Astrocyte (in vitro differentiated cells and primary cell): ENCODE measurements around the gene SLC27A3. TPM values are rescaled to one million over a fixed set of nuclear protein-coding genes. Genes with fewer than 3 reads are reported as not detected.

Experiments used
- DNase-seq: peaks from one replicate; pipeline ENCODE4 v3.0.0-alpha.2; 2010; ENCODE audit warnings: low read depth
- FAIRE-seq: peaks from 2 replicates; lab custom pipeline; 2011; peaks lifted over from hg19 to GRCh38; lab: Jason Lieb, UNC
- H2AFZ ChIP-seq: 2 replicates; pipeline ENCODE4 v1.6.0; 2012; ENCODE audit warnings: low read depth, low read length, inconsistent platforms
- H3K27ac ChIP-seq: 2 replicates; pipeline ENCODE4 v1.5.1; 2011; ENCODE audit warnings: low read depth, low read length, inconsistent platforms
- H3K27me3 ChIP-seq: 2 replicates; pipeline ENCODE4 v1.6.0; 2011; ENCODE audit warnings: low read length, inconsistent platforms; ENCODE audit not compliant: insufficient read depth
- H3K36me3 ChIP-seq: 2 replicates; pipeline ENCODE4 v1.5.1; 2011; ENCODE audit warnings: low read length, inconsistent platforms; ENCODE audit not compliant: insufficient read depth
- H3K4me1 ChIP-seq: 2 replicates; pipeline ENCODE4 v1.5.1; 2011; ENCODE audit warnings: low read length, inconsistent platforms; ENCODE audit not compliant: insufficient read depth
- H3K4me2 ChIP-seq: 2 replicates; pipeline ENCODE4 v1.6.0; 2012; ENCODE audit warnings: low read length, inconsistent platforms
- H3K4me3 ChIP-seq: 2 replicates; pipeline ENCODE4 v1.5.1; 2011; ENCODE audit warnings: low read depth, mild to moderate bottlenecking, low read length, inconsistent platforms; ENCODE audit not compliant: insufficient read depth
- H3K79me2 ChIP-seq: 2 replicates; pipeline ENCODE4 v1.6.0; 2012; ENCODE audit warnings: mild to moderate bottlenecking, low read length, inconsistent platforms; ENCODE audit not compliant: insufficient read depth
- H3K9ac ChIP-seq: 2 replicates; pipeline ENCODE4 v1.6.0; 2012; ENCODE audit warnings: mild to moderate bottlenecking, low read length, inconsistent platforms
- H3K9me3 ChIP-seq: 2 replicates; pipeline ENCODE4 v1.5.1; 2012; ENCODE audit warnings: low read depth, mild to moderate bottlenecking, low read length, inconsistent platforms; ENCODE audit not compliant: insufficient read depth
- H4K20me1 ChIP-seq: 2 replicates; pipeline ENCODE4 v1.6.0; 2012; ENCODE audit warnings: low read length, inconsistent platforms; ENCODE audit not compliant: insufficient read depth
- H3K27ac Mint-ChIP-seq: one replicate; pipeline ENCODE4 v1.8.0; 2021; ENCODE audit warnings: mild to moderate bottlenecking, mixed read lengths; ENCODE audit not compliant: unreplicated experiment
- H3K27me3 Mint-ChIP-seq: one replicate; pipeline ENCODE4 v1.8.0; 2021; ENCODE audit warnings: low read depth, mixed read lengths; ENCODE audit not compliant: unreplicated experiment
- H3K36me3 Mint-ChIP-seq: one replicate; pipeline ENCODE4 v1.8.0; 2021; ENCODE audit warnings: low read depth, mixed read lengths; ENCODE audit not compliant: unreplicated experiment
- H3K4me1 Mint-ChIP-seq: one replicate; pipeline ENCODE4 v1.8.0; 2021; ENCODE audit warnings: low read depth, mixed read lengths; ENCODE audit not compliant: unreplicated experiment
- H3K4me3 Mint-ChIP-seq: one replicate; pipeline ENCODE4 v1.8.0; 2021; ENCODE audit warnings: mild to moderate bottlenecking, moderate library complexity, mixed read lengths; ENCODE audit not compliant: unreplicated experiment
- H3K9me3 Mint-ChIP-seq: one replicate; pipeline ENCODE4 v1.8.0; 2021; ENCODE audit warnings: mild to moderate bottlenecking, mixed read lengths; ENCODE audit not compliant: unreplicated experiment
- EZH2 ChIP-seq: IDR thresholded peaks from 2 replicates; pipeline ENCODE4 v1.6.1; 2012; ENCODE audit warnings: mild to moderate bottlenecking, low read length, inconsistent platforms; ENCODE audit not compliant: insufficient read depth
- total RNA-seq: library from RNA; stranded (reverse); gene quantifications from 2 replicates; pipeline ENCODE4 v1.2.1, GENCODE V29; 2021
- TF ChIP-seq, protein P1 (sequence below): IDR thresholded peaks from 2 replicates; pipeline ENCODE4 v1.5.1; 2011; ENCODE audit warnings: low read depth, mild to moderate bottlenecking, inconsistent platforms, low read length, moderate library complexity; ENCODE audit not compliant: insufficient read depth

Gene SLC27A3
- total RNA-seq, 1 donor from 2014 or later: 5.9 TPM

DNA sequence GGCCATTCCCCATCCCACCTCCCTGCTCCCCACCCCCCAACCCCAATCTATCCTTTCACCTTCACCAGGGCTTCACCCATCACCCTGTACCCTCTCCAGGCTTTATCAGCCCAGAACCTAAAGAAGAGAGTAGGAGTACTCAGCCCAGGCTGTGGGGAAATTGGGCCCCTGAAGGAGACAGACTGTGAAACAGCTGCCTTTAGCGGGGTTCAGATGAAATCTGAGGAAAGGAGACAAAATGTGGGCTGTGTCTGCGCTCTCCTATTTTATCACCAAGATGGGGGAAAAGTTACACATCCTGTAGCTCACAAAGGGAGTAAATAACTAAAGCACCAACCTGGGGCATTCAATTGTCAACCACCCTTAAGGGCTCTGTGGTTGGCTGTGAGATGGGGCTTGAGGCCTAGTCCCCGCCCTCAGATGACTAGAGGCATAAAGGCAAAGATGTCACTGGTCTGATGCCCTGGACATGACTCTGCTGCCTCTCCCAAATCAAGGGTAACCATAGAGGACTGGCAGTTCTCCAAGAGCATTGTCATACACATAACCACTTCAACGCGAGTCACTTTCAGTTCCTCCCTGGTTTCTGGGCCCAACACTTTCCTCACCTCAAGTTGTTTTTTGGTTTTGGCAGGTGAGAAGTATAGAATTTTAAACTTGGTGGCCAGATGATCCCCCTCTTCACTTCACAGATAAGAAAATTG, 30.0 kb downstream of the SLC27A3 start:
- H3K4me3 Mint-ChIP-seq: no peak overlapping the region
- no peaks in the 10 kb centered on the region for H3K27me3 Mint-ChIP-seq
- DNase-seq (peak; percentile 56), FAIRE-seq (no peak)
- Histone ChIP-seq H3K4me2 (no peak overlapping the region), H3K36me3 (peaks cover 27% of the 10 kb centered on the region), H3K27ac (no peak overlapping the region), H4K20me1 (peaks cover 11% of the 10 kb centered on the region), H3K4me3 (no peak overlapping the region), H3K27me3 (no peaks in the 10 kb centered on the region), H2AFZ (no peak overlapping the region), H3K9me3 (no peaks in the 10 kb centered on the region), H3K9ac (no peak overlapping the region), H3K79me2 (no peaks in the 10 kb centered on the region), H3K4me1 (peaks cover 8% of the 10 kb centered on the region)
- peak overlapping the region; percentile 21 for H3K27ac Mint-ChIP-seq
- TF ChIP-seq, protein P1, sequence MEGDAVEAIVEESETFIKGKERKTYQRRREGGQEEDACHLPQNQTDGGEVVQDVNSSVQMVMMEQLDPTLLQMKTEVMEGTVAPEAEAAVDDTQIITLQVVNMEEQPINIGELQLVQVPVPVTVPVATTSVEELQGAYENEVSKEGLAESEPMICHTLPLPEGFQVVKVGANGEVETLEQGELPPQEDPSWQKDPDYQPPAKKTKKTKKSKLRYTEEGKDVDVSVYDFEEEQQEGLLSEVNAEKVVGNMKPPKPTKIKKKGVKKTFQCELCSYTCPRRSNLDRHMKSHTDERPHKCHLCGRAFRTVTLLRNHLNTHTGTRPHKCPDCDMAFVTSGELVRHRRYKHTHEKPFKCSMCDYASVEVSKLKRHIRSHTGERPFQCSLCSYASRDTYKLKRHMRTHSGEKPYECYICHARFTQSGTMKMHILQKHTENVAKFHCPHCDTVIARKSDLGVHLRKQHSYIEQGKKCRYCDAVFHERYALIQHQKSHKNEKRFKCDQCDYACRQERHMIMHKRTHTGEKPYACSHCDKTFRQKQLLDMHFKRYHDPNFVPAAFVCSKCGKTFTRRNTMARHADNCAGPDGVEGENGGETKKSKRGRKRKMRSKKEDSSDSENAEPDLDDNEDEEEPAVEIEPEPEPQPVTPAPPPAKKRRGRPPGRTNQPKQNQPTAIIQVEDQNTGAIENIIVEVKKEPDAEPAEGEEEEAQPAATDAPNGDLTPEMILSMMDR: no peak
- TF ChIP-seq EZH2: no peak
- no peaks in the 10 kb centered on the region for H3K9me3 Mint-ChIP-seq
- peaks cover 7% of the 10 kb centered on the region for H3K4me1 Mint-ChIP-seq
- peaks cover 16% of the 10 kb centered on the region for H3K36me3 Mint-ChIP-seq

DNA sequence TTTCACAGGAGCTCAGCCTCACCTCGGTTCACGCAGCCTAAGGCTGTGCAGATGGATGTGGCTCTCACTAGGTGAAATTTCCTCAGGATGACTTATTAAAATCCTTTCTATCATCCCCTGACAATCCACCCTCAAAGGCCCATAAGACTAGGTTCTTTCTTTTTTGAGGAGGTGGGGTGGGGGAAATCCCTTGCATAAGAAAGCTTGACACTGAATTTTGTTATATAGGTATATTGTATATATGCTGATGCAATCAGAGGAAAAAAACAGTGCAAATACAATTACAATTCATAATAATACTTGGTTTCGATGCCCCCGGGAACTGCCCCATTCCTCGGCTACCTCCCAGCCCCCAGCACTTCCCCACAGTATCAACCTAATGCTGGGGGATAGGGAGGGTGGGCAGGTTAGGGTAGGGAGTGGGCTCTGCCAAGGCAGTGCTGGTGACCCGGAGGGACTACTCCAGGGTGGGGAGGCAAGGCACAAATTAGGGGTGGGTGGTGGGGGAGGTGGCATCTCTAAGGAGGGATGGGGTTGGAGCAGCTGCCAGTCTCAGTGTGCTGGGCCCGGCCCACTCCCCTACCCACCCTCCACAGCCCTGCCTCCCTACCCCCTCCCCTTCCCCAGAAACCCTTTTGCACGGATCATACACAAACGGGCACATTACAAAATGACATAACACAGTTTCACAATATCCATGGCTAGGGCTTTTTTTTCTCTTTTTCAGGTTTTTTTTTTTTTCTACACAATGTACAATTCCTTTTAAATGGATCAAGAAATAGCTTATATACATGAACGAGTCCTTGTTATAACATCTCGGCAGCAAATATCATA, 30.9 kb downstream of the SLC27A3 start:
- no peak for DNase-seq
- Histone ChIP-seq H3K27me3 (no peaks in the 10 kb centered on the region), H3K79me2 (no peaks in the 10 kb centered on the region), H3K9ac (no peak overlapping the region), H2AFZ (no peak overlapping the region), H3K4me2 (no peak overlapping the region), H3K4me1 (peaks cover 8% of the 10 kb centered on the region), H3K36me3 (peaks cover 29% of the 10 kb centered on the region), H3K9me3 (no peaks in the 10 kb centered on the region), H3K4me3 (no peak overlapping the region), H3K27ac (no peak overlapping the region), H4K20me1 (peaks cover 11% of the 10 kb centered on the region)
- no peaks in the 10 kb centered on the region for H3K9me3 Mint-ChIP-seq
- no peaks in the 10 kb centered on the region for H3K27me3 Mint-ChIP-seq
- no peak overlapping the region for H3K4me3 Mint-ChIP-seq
- peak overlapping the region; percentile 21 for H3K27ac Mint-ChIP-seq
- TF ChIP-seq, protein P1: no peak
- no peak for TF ChIP-seq EZH2
- peaks cover 7% of the 10 kb centered on the region for H3K4me1 Mint-ChIP-seq
- FAIRE-seq: no peak
- H3K36me3 Mint-ChIP-seq: peaks cover 17% of the 10 kb centered on the region
